Caco-2 (cell line): ENCODE data around the gene KCNH4. TPM values are rescaled to one million over a fixed set of nuclear protein-coding genes. Genes with fewer than 3 reads are reported as not detected.
A peak's percentile ranks its signal among the peaks of the same experiment; 100 is the strongest.
"Not testable (repeated sequence)": the region's sequence is repeated elsewhere in the genome, so short reads cannot be mapped to it uniquely, and the experiment has no call there.

Source experiments
- BruUV-seq: library from RNA; stranded (reverse); fragments of 400-500 nt; replicated peaks from 2 replicates; lab custom pipeline; 2021; lab: Mats Ljungman, UMichigan
- CTCF ChIA-PET: fragments of 300-600 bp; sonication (Branson Sonifier 250); formaldehyde crosslinking; loops from one replicate; lab custom pipeline; 2022; ENCODE audit warnings: antibody characterized with exemption; lab: Charles Lee
- POLR2A ChIA-PET: fragments of 300-600 bp; sonication (Branson Sonifier 250); formaldehyde crosslinking; loops from one replicate; lab custom pipeline; 2022; ENCODE audit warnings: antibody characterized with exemption; lab: Charles Lee
- DNase-seq, 2 experiments: peaks; one replicate each; pipeline versions ENCODE4 v3.0.0 to v3.0.0-alpha.2; 2020 to 2022
- H3K27me3 ChIP-seq: replicated peaks from 2 replicates; pipeline ENCODE4 v1.6.0; 2011; ENCODE audit warnings: low read length; ENCODE audit not compliant: control insufficient read depth, insufficient read depth
- H3K36me3 ChIP-seq: 2 replicates; pipeline ENCODE4 v1.5.1; 2011; ENCODE audit warnings: low read length; ENCODE audit not compliant: control insufficient read depth, insufficient read depth
- H3K4me1 ChIP-seq: fragments of 250-450 bp; sonication (Bioruptor Pico); 2 replicates; pipeline ENCODE4 v1.5.1; 2020; ENCODE audit warnings: mild to moderate bottlenecking
- H3K4me3 ChIP-seq: 2 replicates; pipeline ENCODE4 v1.5.1; 2011; ENCODE audit warnings: low read depth, mild to moderate bottlenecking, control low read depth, low read length
- H3K9me3 ChIP-seq: fragments of 250-450 bp; sonication (Bioruptor Pico); 2 replicates; pipeline ENCODE4 v1.5.1; 2020; ENCODE audit warnings: mild to moderate bottlenecking, moderate library complexity
- H3K27ac Mint-ChIP-seq: one replicate; pipeline ENCODE4 v1.8.0; 2022; ENCODE audit warnings: mixed read lengths; ENCODE audit not compliant: unreplicated experiment
- H3K27me3 Mint-ChIP-seq: one replicate; pipeline ENCODE4 v1.8.0; 2022; ENCODE audit warnings: mixed read lengths; ENCODE audit not compliant: insufficient read depth, unreplicated experiment
- H3K36me3 Mint-ChIP-seq: one replicate; pipeline ENCODE4 v1.8.0; 2022; ENCODE audit warnings: mild to moderate bottlenecking, mixed read lengths; ENCODE audit not compliant: insufficient read depth, unreplicated experiment
- H3K4me1 Mint-ChIP-seq: one replicate; pipeline ENCODE4 v1.8.0; 2022; ENCODE audit warnings: low read depth, mixed read lengths; ENCODE audit not compliant: unreplicated experiment
- H3K4me3 Mint-ChIP-seq: one replicate; pipeline ENCODE4 v1.8.0; 2022; ENCODE audit warnings: mild to moderate bottlenecking, moderate library complexity, mixed read lengths; ENCODE audit not compliant: unreplicated experiment
- H3K9me3 Mint-ChIP-seq: one replicate; pipeline ENCODE4 v1.8.0; 2022; ENCODE audit warnings: mixed read lengths; ENCODE audit not compliant: unreplicated experiment
- intact Hi-C: fragments of 100-400 bp; cut with micrococcal nuclease; formaldehyde crosslinking; loops from one replicate; pipeline ENCODE4 v1.10.0; 2022; ENCODE audit not compliant: unreplicated experiment
- total RNA-seq: library from RNA; stranded (reverse); gene quantifications from 2 replicates; pipeline ENCODE4 v1.2.3, GENCODE V29; 2022
- TF ChIP-seq, protein P1 (sequence below), 2 experiments: fragments of 200-600 bp in 1 of 2; IDR thresholded peaks; 1 replicate in 1 of 2; 2 replicates in 1 of 2; pipeline versions ENCODE4 v1.5.1 to v1.8.0; 2011 to 2022; ENCODE audit warnings: antibody characterized with exemption in 1 of 2, control low read depth in 1 of 2, inconsistent platforms in 1 of 2, low read depth in 1 of 2, low read length in 1 of 2, mild to moderate bottlenecking in 1 of 2, moderate library complexity in 1 of 2; ENCODE audit not compliant: insufficient read depth in 1 of 2, severe bottlenecking in 1 of 2, unreplicated experiment in 1 of 2

KCNH4 gene
- total RNA-seq, 1 experiment from 2014 or later: 0.07 TPM

DNA sequence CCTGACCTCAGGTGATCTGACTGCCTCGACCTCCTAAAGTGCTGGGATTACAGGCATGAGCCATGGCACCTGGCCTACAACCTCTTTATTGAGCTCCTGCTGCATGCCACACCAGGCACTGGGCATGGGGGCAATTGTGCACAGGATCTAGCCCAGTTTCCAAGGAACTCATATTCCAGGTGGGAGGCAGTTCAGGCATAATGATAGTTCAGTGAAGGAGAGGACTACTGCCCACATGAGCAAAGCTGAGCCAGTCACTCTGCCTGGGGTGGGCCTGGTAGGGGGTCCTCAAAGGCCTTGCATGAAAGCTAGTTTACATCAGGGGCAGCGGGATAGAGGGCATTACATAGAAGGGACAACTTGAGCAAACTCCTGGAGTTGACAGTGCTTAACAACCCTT, 6.9 kb upstream of the KCNH4 start:
- CTCF ChIA-PET: no interaction called here

DNA sequence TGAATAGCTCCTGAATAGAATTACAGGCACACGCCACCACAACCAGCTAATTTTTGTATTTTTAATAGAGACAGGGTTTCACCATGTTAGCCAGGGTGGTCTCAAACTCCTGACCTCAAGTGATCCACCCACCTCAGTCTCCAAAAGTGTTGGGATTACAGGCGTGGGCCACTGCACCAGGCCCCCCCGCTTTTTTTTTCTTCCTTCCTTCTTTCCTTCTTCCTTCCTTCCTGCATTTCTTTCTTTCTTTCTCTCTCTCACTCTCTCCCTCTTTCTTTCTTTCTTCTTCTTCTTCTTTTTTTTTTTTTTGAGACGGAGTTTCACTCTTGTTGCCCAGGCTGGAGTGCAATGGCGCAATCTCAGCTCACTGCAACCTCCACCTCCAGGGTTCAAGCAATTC, 5.2 kb upstream of the KCNH4 start:
- H3K27me3 ChIP-seq, H3K27ac Mint-ChIP-seq, H3K4me3 ChIP-seq, DNase-seq, H3K9me3 ChIP-seq, H3K9me3 Mint-ChIP-seq, H3K36me3 ChIP-seq, intact Hi-C loops, H3K36me3 Mint-ChIP-seq, BruUV-seq: not testable (repeated sequence)
- Mint-ChIP-seq H3K27me3 (peaks cover 10% of the 10 kb centered on the region), H3K4me1 (peaks cover 20% of the 10 kb centered on the region), H3K4me3 (peak overlapping the region; percentile 51)
- CTCF ChIA-PET: interaction anchor here (3.1 kb wide), 1 partner anchor 8 kb away, joined by 15 read pairs; the partner anchor contains the start of gene GHDC
- POLR2A ChIA-PET: interaction anchor here (0.6 kb wide), 1 partner anchor 276 kb away, joined by 3 read pairs; no protein-coding TSS in a partner anchor
- peaks cover 10% of the 10 kb centered on the region for H3K4me1 ChIP-seq

More for the DNA sequence above, 6.9 kb upstream of the KCNH4 start:
- TF ChIP-seq, protein P1, sequence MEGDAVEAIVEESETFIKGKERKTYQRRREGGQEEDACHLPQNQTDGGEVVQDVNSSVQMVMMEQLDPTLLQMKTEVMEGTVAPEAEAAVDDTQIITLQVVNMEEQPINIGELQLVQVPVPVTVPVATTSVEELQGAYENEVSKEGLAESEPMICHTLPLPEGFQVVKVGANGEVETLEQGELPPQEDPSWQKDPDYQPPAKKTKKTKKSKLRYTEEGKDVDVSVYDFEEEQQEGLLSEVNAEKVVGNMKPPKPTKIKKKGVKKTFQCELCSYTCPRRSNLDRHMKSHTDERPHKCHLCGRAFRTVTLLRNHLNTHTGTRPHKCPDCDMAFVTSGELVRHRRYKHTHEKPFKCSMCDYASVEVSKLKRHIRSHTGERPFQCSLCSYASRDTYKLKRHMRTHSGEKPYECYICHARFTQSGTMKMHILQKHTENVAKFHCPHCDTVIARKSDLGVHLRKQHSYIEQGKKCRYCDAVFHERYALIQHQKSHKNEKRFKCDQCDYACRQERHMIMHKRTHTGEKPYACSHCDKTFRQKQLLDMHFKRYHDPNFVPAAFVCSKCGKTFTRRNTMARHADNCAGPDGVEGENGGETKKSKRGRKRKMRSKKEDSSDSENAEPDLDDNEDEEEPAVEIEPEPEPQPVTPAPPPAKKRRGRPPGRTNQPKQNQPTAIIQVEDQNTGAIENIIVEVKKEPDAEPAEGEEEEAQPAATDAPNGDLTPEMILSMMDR (IDR thresholded peaks at IDR 0.05; ENCODE audit: insufficient read depth in 1 of 2, low read depth in 1 of 2, low read length in 1 of 2, severe bottlenecking in 1 of 2, unreplicated experiment in 1 of 2): no peak
- no peaks in the 10 kb centered on the region for H3K9me3 ChIP-seq
- no peaks in the 10 kb centered on the region for H3K27me3 ChIP-seq
- no peak for DNase-seq
- peaks cover 10% of the 10 kb centered on the region for H3K27me3 Mint-ChIP-seq
- no peaks in the 10 kb centered on the region for H3K36me3 Mint-ChIP-seq
- intact Hi-C loops: no loop called here
- no peaks in the 10 kb centered on the region for H3K36me3 ChIP-seq
- no TSS peak for BruUV-seq
- peaks cover 19% of the 10 kb centered on the region for H3K4me1 Mint-ChIP-seq
- POLR2A ChIA-PET: no interaction called here
- H3K4me3 ChIP-seq: no peak overlapping the region
- no peak overlapping the region for H3K4me3 Mint-ChIP-seq
- peaks cover 3% of the 10 kb centered on the region; the same call in 1 of the 2 replicates for H3K4me1 ChIP-seq
- no peak overlapping the region for H3K27ac Mint-ChIP-seq
- H3K9me3 Mint-ChIP-seq: no peaks in the 10 kb centered on the region

DNA sequence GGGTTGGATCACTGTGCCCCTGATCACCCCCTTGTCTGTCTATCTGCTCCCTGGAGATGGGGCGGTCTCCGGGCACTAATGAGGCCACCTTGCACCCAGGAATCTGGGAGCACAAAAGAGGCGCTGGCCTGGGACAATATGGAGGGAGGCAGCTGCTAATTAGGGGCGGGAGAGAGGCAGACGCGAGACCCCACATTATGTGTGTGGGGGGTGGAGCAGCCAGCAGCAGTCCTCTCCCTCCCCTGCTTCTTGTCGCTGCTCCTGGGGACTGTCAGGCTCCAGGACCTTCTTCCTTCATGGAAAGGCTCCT, 4.6 kb upstream of the KCNH4 start:
- H3K4me1 Mint-ChIP-seq: peaks cover 20% of the 10 kb centered on the region
- H3K9me3 Mint-ChIP-seq: no peaks in the 10 kb centered on the region
- no TSS peak for BruUV-seq
- TF ChIP-seq, protein P1 (IDR thresholded peaks at IDR 0.05; ENCODE audit: insufficient read depth in 1 of 2, low read depth in 1 of 2, low read length in 1 of 2, severe bottlenecking in 1 of 2, unreplicated experiment in 1 of 2): no peak
- H3K27me3 Mint-ChIP-seq: peaks cover 10% of the 10 kb centered on the region
- POLR2A ChIA-PET: no interaction called here
- Histone ChIP-seq H3K36me3 (no peaks in the 10 kb centered on the region), H3K4me3 (no peak overlapping the region), H3K9me3 (no peaks in the 10 kb centered on the region), H3K4me1 (peaks cover 17% of the 10 kb centered on the region), H3K27me3 (no peaks in the 10 kb centered on the region; the same call in 1 of the 2 replicates)
- H3K36me3 Mint-ChIP-seq: peaks cover under 1% of the 10 kb centered on the region
- H3K4me3 Mint-ChIP-seq: peak overlapping the region; percentile 51
- intact Hi-C loops: no loop called here
- CTCF ChIA-PET: interaction anchor here (1.8 to 3.1 kb wide), 2 partner anchors 9 to 15 kb away, joined by 10 to 15 read pairs; partner anchors contain the start of gene GHDC
- H3K27ac Mint-ChIP-seq: no peak overlapping the region
- DNase-seq: no peak
